HEK293 (cell line): ENCODE data around the gene HAND1.

Experiments used
- CTCF ChIA-PET: fragments of 350-600 bp; formaldehyde crosslinking; extraction: SDS; loops from one replicate; lab custom pipeline; 2021; ENCODE audit warnings: antibody characterized with exemption; lab: Yijun Ruan, JAX
- POLR2A ChIA-PET: fragments of 300-600 bp; formaldehyde crosslinking; extraction: SDS; loops from one replicate; lab custom pipeline; 2020; ENCODE audit warnings: antibody characterized with exemption, inconsistent platforms; lab: Yijun Ruan, JAX
- H3K27ac ChIP-seq: fragments of 200-500 bp; sonication (Bioruptor generic); 2 replicates; pipeline ENCODE4 v1.5.1; 2014; ENCODE audit warnings: low read depth, low read length, control low read depth, inconsistent platforms; ENCODE audit errors: extremely low read depth
- H3K36me3 ChIP-seq, 2 experiments: fragments of 200-500 bp in 1 of 2; sonication (Bioruptor generic) in 1 of 2; 1 replicate in 1 of 2; 2 replicates in 1 of 2; pipeline ENCODE4 v1.5.1; 2014 to 2017; ENCODE audit warnings: inconsistent platforms in 2 of 2, low read length in 2 of 2; ENCODE audit not compliant: control insufficient read depth in 2 of 2, insufficient read depth in 1 of 2
- H3K4me1 ChIP-seq: fragments of 200-500 bp; sonication (Bioruptor generic); 2 replicates; pipeline ENCODE4 v1.5.1; 2014; ENCODE audit warnings: mild to moderate bottlenecking, low read length, inconsistent platforms; ENCODE audit not compliant: control insufficient read depth, insufficient read depth
- H3K4me3 ChIP-seq: 2 replicates; pipeline ENCODE4 v1.5.1; 2011; ENCODE audit warnings: low read depth, mild to moderate bottlenecking, control low read depth, low read length, moderate library complexity
- H3K9me3 ChIP-seq: fragments of 200-500 bp; sonication (Bioruptor generic); 2 replicates; pipeline ENCODE4 v1.5.1; 2014; ENCODE audit warnings: low read depth, low read length, inconsistent platforms; ENCODE audit not compliant: control insufficient read depth, insufficient read depth
- KLF1 ChIP-seq: fragments of 450-650 bp; formaldehyde crosslinking; IDR thresholded peaks from 2 replicates; pipeline ENCODE4 v1.5.1; 2016; ENCODE audit warnings: missing biosample characterization, missing genetic modification characterization
- KLF10 ChIP-seq: fragments of 450-650 bp; IDR thresholded peaks from 2 replicates; pipeline ENCODE4 v1.5.1; 2018; ENCODE audit warnings: missing biosample characterization, mild to moderate bottlenecking, missing genetic modification characterization
- PRDM1 ChIP-seq: fragments of 450-650 bp; formaldehyde crosslinking; IDR thresholded peaks from 2 replicates; pipeline ENCODE4; 2016; ENCODE audit warnings: missing biosample characterization, missing genetic modification characterization
- SETDB1 ChIP-seq: IDR thresholded peaks from one replicate; pipeline ENCODE4 v1.6.1; 2017; ENCODE audit warnings: mild to moderate bottlenecking, low read length, moderate library complexity, mixed read lengths; ENCODE audit not compliant: insufficient read length
- TCF7L2 ChIP-seq: IDR thresholded peaks from 2 replicates; pipeline ENCODE4 v1.6.1; 2011; ENCODE audit warnings: low read depth, mild to moderate bottlenecking, inconsistent platforms, low read length, moderate library complexity, borderline replicate concordance
- TRIM28 ChIP-seq: IDR thresholded peaks from 2 replicates; pipeline ENCODE4 v1.6.1; 2011; ENCODE audit warnings: low read length, control low read depth, borderline replicate concordance
- YY1 ChIP-seq: fragments of 450-650 bp; formaldehyde crosslinking; IDR thresholded peaks from 2 replicates; pipeline ENCODE4 v1.5.1; 2018; ENCODE audit warnings: missing biosample characterization, missing genetic modification characterization
- ZBTB1 ChIP-seq: fragments of 450-650 bp; formaldehyde crosslinking; IDR thresholded peaks from 2 replicates; pipeline ENCODE4 v1.5.1; 2016; ENCODE audit warnings: missing biosample characterization, missing genetic modification characterization
- ZIC2 ChIP-seq: fragments of 450-650 bp; formaldehyde crosslinking; IDR thresholded peaks from 2 replicates; pipeline ENCODE4 v1.5.1; 2016; ENCODE audit warnings: missing biosample characterization, missing genetic modification characterization
- ZNF19 ChIP-seq: fragments of 450-650 bp; formaldehyde crosslinking; IDR thresholded peaks from 2 replicates; pipeline ENCODE4; 2016; ENCODE audit warnings: missing biosample characterization, missing genetic modification characterization, low read depth
- ZNF211 ChIP-seq: fragments of 450-650 bp; formaldehyde crosslinking; IDR thresholded peaks from 2 replicates; pipeline ENCODE4 v1.5.1; 2016; ENCODE audit warnings: low read depth, missing biosample characterization, missing genetic modification characterization
- ZNF24 ChIP-seq: fragments of 450-650 bp; formaldehyde crosslinking; IDR thresholded peaks from 2 replicates; pipeline ENCODE4 v1.5.1; 2016; ENCODE audit warnings: missing biosample characterization, missing genetic modification characterization
- ZNF416 ChIP-seq: fragments of 450-650 bp; formaldehyde crosslinking; IDR thresholded peaks from 2 replicates; pipeline ENCODE4 v1.5.1; 2016; ENCODE audit warnings: missing biosample characterization, missing genetic modification characterization
- ZNF501 ChIP-seq: fragments of 450-650 bp; formaldehyde crosslinking; IDR thresholded peaks from 2 replicates; pipeline ENCODE4 v1.5.1; 2016; ENCODE audit warnings: missing biosample characterization, missing genetic modification characterization
- ZNF514 ChIP-seq: fragments of 450-650 bp; formaldehyde crosslinking; IDR thresholded peaks from 2 replicates; pipeline ENCODE4 v1.5.1; 2016; ENCODE audit warnings: missing biosample characterization, missing genetic modification characterization
- ZNF707 ChIP-seq: fragments of 450-650 bp; formaldehyde crosslinking; IDR thresholded peaks from 2 replicates; pipeline ENCODE4 v1.5.1; 2016; ENCODE audit warnings: missing biosample characterization, missing genetic modification characterization
- ZNF76 ChIP-seq: fragments of 450-650 bp; formaldehyde crosslinking; IDR thresholded peaks from 2 replicates; pipeline ENCODE4; 2016; ENCODE audit warnings: low read depth, missing biosample characterization, missing genetic modification characterization, borderline replicate concordance
- ZNF785 ChIP-seq: fragments of 450-650 bp; formaldehyde crosslinking; IDR thresholded peaks from 2 replicates; pipeline ENCODE4 v1.5.1; 2016; ENCODE audit warnings: missing biosample characterization, missing genetic modification characterization
- TF ChIP-seq, protein P1 (sequence below): fragments of 450-650 bp; formaldehyde crosslinking; IDR thresholded peaks from 2 replicates; pipeline ENCODE4 v1.5.1; 2016; ENCODE audit warnings: missing biosample characterization, missing genetic modification characterization
- TF ChIP-seq, protein P2 (sequence below): fragments of 450-650 bp; formaldehyde crosslinking; IDR thresholded peaks from 2 replicates; pipeline ENCODE4 v1.5.1; 2016; ENCODE audit warnings: missing biosample characterization, missing genetic modification characterization, borderline replicate concordance
- TF ChIP-seq, protein P3 (sequence below): fragments of 450-650 bp; formaldehyde crosslinking; IDR thresholded peaks from 2 replicates; pipeline ENCODE4 v1.5.1; 2016; ENCODE audit warnings: missing biosample characterization, missing genetic modification characterization
- TF ChIP-seq, protein P4 (sequence below): fragments of 450-650 bp; formaldehyde crosslinking; IDR thresholded peaks from 2 replicates; pipeline ENCODE4; 2016; ENCODE audit warnings: missing biosample characterization, missing genetic modification characterization
- TF ChIP-seq, protein P5 (sequence below): fragments of 450-650 bp; formaldehyde crosslinking; IDR thresholded peaks from 2 replicates; pipeline ENCODE4 v1.5.1; 2016; ENCODE audit warnings: missing biosample characterization, missing genetic modification characterization

HAND1 gene

DNA sequence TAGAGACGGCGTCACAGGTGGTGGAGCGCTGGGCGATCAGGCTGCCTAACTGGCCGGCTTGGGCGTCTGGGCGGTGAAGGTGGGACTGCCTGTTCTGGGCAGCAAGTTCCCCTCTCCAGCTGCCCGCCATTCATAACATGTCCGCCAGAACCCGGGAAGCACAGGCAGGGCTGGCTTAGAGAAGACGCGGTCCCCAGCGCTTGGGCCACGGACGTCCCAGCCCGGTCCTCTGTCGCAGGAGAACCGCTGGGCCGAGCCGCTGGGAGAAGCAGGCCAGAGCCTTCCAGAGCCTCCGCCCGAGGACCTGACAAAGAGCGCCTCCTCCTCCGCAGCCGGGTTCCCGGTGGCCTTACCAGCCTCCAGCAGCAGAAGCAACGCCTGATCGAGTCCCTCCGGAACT is 15.2 kb upstream of the HAND1 start (continued):
- TF ChIP-seq, protein P1, sequence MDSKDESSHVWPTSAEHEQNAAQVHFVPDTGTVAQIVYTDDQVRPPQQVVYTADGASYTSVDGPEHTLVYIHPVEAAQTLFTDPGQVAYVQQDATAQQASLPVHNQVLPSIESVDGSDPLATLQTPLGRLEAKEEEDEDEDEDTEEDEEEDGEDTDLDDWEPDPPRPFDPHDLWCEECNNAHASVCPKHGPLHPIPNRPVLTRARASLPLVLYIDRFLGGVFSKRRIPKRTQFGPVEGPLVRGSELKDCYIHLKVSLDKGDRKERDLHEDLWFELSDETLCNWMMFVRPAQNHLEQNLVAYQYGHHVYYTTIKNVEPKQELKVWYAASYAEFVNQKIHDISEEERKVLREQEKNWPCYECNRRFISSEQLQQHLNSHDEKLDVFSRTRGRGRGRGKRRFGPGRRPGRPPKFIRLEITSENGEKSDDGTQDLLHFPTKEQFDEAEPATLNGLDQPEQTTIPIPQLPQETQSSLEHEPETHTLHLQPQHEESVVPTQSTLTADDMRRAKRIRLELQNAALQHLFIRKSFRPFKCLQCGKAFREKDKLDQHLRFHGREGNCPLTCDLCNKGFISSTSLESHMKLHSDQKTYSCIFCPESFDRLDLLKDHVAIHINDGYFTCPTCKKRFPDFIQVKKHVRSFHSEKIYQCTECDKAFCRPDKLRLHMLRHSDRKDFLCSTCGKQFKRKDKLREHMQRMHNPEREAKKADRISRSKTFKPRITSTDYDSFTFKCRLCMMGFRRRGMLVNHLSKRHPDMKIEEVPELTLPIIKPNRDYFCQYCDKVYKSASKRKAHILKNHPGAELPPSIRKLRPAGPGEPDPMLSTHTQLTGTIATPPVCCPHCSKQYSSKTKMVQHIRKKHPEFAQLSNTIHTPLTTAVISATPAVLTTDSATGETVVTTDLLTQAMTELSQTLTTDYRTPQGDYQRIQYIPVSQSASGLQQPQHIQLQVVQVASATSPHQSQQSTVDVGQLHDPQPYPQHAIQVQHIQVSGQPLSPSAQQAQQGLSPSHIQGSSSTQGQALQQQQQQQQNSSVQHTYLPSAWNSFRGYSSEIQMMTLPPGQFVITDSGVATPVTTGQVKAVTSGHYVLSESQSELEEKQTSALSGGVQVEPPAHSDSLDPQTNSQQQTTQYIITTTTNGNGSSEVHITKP (tag by site-specific recombination) = no peak
- TF ChIP-seq, protein P2, sequence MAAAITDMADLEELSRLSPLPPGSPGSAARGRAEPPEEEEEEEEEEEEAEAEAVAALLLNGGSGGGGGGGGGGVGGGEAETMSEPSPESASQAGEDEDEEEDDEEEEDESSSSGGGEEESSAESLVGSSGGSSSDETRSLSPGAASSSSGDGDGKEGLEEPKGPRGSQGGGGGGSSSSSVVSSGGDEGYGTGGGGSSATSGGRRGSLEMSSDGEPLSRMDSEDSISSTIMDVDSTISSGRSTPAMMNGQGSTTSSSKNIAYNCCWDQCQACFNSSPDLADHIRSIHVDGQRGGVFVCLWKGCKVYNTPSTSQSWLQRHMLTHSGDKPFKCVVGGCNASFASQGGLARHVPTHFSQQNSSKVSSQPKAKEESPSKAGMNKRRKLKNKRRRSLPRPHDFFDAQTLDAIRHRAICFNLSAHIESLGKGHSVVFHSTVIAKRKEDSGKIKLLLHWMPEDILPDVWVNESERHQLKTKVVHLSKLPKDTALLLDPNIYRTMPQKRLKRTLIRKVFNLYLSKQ (tag by site-specific recombination) = no peak
- TF ChIP-seq TRIM28 = no peak
- TF ChIP-seq ZIC2 (tag by site-specific recombination) = no peak
- TF ChIP-seq TCF7L2 = no peak

DNA sequence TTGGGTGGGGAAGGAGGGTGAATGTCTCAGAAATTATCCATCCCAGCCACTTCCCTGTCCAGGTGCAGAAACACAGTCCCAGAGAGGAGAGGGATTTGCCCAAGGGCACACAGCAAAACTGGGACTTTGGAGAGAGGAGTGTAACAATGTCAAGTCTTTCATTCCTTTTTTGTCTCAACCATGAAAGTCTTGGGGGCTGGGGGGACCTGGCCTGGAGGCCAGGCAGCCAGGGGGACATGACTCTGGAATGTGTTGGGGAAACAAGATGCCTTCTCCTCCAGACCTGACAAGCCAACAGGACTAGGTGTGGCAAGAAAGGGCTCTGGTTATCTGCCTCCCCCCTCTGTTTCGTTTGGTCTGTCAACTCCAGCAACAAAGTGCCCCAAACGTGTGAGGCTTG is 13.9 kb upstream of the HAND1 start:
- Histone ChIP-seq H3K36me3 (no peaks in the 10 kb centered on the region), H3K4me1 (peaks cover 9% of the 10 kb centered on the region), H3K4me3 (no peak overlapping the region), H3K9me3 (no peaks in the 10 kb centered on the region)
- POLR2A ChIA-PET = no interaction called here
- CTCF ChIA-PET = interaction anchor here (1.7 kb wide), 1 partner anchor 29 kb away, joined by 7 read pairs; no protein-coding TSS in a partner anchor
- TF ChIP-seq ZBTB1 (tag by site-specific recombination) (no peak), ZNF19 (tag by site-specific recombination) (no peak)
- TF ChIP-seq, all 188 proteins: peak for 0
- H3K27ac ChIP-seq = no peak overlapping the region

DNA sequence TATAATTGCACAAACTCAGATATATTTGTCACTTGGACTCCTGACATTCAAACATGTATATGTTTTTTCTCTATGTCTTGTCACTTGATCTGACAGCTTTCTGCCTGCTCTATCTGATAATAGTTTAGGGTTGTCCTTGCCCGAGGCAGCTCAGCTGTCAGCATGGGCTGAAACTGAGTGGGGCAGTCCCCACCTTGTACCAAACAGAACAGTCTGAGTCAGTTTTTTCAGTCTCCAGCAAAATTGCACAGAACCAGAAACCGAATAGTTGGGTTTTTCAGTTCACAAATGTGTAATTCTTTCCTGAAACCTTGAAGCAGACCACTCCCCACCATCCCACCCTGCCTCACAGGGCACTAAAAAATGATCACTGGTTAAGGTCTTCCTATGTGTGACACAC is 9.5 kb upstream of the HAND1 start:
- Histone ChIP-seq H3K36me3 (no peaks in the 10 kb centered on the region), H3K4me3 (no peak overlapping the region), H3K27ac (no peak overlapping the region), H3K4me1 (peaks cover 20% of the 10 kb centered on the region), H3K9me3 (no peaks in the 10 kb centered on the region)
- POLR2A ChIA-PET = no interaction called here
- CTCF ChIA-PET = interaction anchor here (0.5 to 1.3 kb wide), 4 partner anchors 19 to 415 kb away, joined by 3 to 6 read pairs (median 4); no protein-coding TSS in a partner anchor
- TF ChIP-seq SETDB1 (no peak), ZNF24 (tag by site-specific recombination) (no peak), ZNF76 (tag by site-specific recombination) (no peak), YY1 (no peak), ZNF707 (tag by site-specific recombination) (no peak), ZNF785 (tag by site-specific recombination) (no peak), ZNF416 (tag by site-specific recombination) (no peak), PRDM1 (tag by site-specific recombination) (no peak), KLF10 (tag by site-specific recombination) (no peak), ZNF211 (no peak), ZNF501 (tag by site-specific recombination) (no peak), ZNF19 (tag by site-specific recombination) (no peak), ZNF514 (no peak), KLF1 (tag by site-specific recombination) (no peak)
- TF ChIP-seq, protein P3, sequence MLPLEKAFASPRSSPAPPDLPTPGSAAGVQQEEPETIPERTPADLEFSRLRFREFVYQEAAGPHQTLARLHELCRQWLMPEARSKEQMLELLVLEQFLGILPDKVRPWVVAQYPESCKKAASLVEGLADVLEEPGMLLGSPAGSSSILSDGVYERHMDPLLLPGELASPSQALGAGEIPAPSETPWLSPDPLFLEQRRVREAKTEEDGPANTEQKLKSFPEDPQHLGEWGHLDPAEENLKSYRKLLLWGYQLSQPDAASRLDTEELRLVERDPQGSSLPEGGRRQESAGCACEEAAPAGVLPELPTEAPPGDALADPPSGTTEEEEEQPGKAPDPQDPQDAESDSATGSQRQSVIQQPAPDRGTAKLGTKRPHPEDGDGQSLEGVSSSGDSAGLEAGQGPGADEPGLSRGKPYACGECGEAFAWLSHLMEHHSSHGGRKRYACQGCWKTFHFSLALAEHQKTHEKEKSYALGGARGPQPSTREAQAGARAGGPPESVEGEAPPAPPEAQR (tag by site-specific recombination) = no peak
- TF ChIP-seq, protein P4, sequence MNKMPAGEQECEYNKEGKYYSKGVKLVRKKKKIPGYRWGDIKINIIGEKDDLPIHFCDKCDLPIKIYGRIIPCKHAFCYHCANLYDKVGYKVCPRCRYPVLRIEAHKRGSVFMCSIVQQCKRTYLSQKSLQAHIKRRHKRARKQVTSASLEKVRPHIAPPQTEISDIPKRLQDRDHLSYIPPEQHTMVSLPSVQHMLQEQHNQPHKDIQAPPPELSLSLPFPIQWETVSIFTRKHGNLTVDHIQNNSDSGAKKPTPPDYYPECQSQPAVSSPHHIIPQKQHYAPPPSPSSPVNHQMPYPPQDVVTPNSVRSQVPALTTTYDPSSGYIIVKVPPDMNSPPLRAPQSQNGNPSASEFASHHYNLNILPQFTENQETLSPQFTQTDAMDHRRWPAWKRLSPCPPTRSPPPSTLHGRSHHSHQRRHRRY (tag by site-specific recombination) = no peak
- TF ChIP-seq, protein P5, sequence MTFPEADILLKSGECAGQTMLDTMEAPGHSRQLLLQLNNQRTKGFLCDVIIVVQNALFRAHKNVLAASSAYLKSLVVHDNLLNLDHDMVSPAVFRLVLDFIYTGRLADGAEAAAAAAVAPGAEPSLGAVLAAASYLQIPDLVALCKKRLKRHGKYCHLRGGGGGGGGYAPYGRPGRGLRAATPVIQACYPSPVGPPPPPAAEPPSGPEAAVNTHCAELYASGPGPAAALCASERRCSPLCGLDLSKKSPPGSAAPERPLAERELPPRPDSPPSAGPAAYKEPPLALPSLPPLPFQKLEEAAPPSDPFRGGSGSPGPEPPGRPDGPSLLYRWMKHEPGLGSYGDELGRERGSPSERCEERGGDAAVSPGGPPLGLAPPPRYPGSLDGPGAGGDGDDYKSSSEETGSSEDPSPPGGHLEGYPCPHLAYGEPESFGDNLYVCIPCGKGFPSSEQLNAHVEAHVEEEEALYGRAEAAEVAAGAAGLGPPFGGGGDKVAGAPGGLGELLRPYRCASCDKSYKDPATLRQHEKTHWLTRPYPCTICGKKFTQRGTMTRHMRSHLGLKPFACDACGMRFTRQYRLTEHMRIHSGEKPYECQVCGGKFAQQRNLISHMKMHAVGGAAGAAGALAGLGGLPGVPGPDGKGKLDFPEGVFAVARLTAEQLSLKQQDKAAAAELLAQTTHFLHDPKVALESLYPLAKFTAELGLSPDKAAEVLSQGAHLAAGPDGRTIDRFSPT = no peak
